OCI-LY7 (cell line): ENCODE results near the gene FMN2.

Experiments
- CTCF ChIP-seq: fragments of 200-600 bp; sonication (generic); conservative IDR thresholded peaks from 2 replicates; pipeline ENCODE4 v1.5.1; 2014; ENCODE audit warnings: mild to moderate bottlenecking, antibody characterized with exemption, low read length, moderate library complexity, mixed read lengths
- EZH2phosphoT487 ChIP-seq: fragments of 200-600 bp; sonication (generic); IDR thresholded peaks from 2 replicates; pipeline ENCODE4 v1.6.1; 2018; ENCODE audit warnings: low read depth, borderline replicate concordance, mild to moderate bottlenecking, mixed run types, antibody characterized with exemption, low read length, moderate library complexity, mixed read lengths

- no peak for TF ChIP-seq CTCF
- TF ChIP-seq EZH2phosphoT487, result no peak
Observed at GRCh38 chr1:240094041-240094722, 2.5 kb downstream of the FMN2 start.
